Left lung (tissue), 10 donors: ENCODE results near the gene PDC. TPM values are rescaled to one million over a fixed set of nuclear protein-coding genes. Genes with fewer than 3 reads are reported as not detected.

ENCODE experiments used
- ATAC-seq: fragments of 200-7000 bp; cut with Tn5 transposase; one replicate; pipeline ENCODE4 v1.9.1; 2020; ENCODE audit warnings: moderate library complexity
- DNase-seq, 4 donors: peaks; one replicate each; pipeline ENCODE4 v3.0.0-alpha.2; 2013 to 2020
- H3K27ac ChIP-seq, 2 donors: fragments of 200-600 bp; sonication (generic) in 1 of 2; one replicate each; pipeline versions ENCODE4 v1.5.0 to v1.8.0; 2020 to 2021
- H3K27me3 ChIP-seq, 2 donors: fragments of 200-600 bp; sonication (generic) in 1 of 2; one replicate each; pipeline versions ENCODE4 v1.5.0 to v1.8.0; 2020 to 2021
- H3K36me3 ChIP-seq, 2 donors: fragments of 200-600 bp; sonication (generic) in 1 of 2; one replicate each; pipeline versions ENCODE4 v1.5.0 to v1.8.0; 2020 to 2021
- H3K4me1 ChIP-seq, 2 donors: fragments of 200-600 bp; one replicate each; pipeline ENCODE4 v1.8.0; 2021
- H3K4me3 ChIP-seq, 2 donors: fragments of 200-600 bp; sonication (generic) in 1 of 2; one replicate each; pipeline versions ENCODE4 v1.5.0 to v1.8.0; 2020 to 2021; ENCODE audit warnings: mild to moderate bottlenecking in 1 of 2
- H3K9me3 ChIP-seq, 2 donors: fragments of 200-600 bp; sonication (generic) in 1 of 2; one replicate each; pipeline versions ENCODE4 v1.5.0 to v1.8.0; 2020 to 2021
- CTCF ChIP-seq, 2 donors: fragments of 200-600 bp; sonication (generic) in 1 of 2; IDR thresholded peaks; one replicate each; pipeline versions ENCODE4 v1.5.0 to v1.8.0; 2021; ENCODE audit warnings: antibody characterized with exemption in 2 of 2
- intact Hi-C, 2 donors: fragments of 100-400 bp; cut with DNase I; formaldehyde crosslinking; loops; one replicate each; pipeline versions ENCODE4 v1.11.2 to v1.14.2; 2022
- polyA plus RNA-seq, 6 donors: library from polyadenylated mRNA; unstranded; fragments of 120-200 nt; gene quantifications; one replicate each; pipeline ENCODE4 v1.2.1, GENCODE V29; 2013; ENCODE audit not compliant: insufficient read length in 6 of 6
- total RNA-seq, 2 donors: library from RNA; stranded (reverse); fragmentation: NEBNext Ultra II Directional; extraction: Animal tissue kit (Norgen Biotek cat#: 25700); gene quantifications; one replicate each; pipeline ENCODE4 v1.2.1, GENCODE V29; 2021
- donor health status: DM: no; HTN: yes; CAD: no.
- donor health status: DM: no; HTN: no; CAD: no.

The PDC gene
- total and polyA plus RNA-seq, 8 donors: 0.27 to 0.84 (median 0.56) TPM; not detected in 2

GRCh38 chr1:186492531-186493291 lies 31.8 kb upstream of the PDC start:
- TF ChIP-seq CTCF (IDR thresholded peaks at IDR 0.05): no peak
- ATAC-seq (peak; percentile 84), DNase-seq (no peak)
- H3K27me3 ChIP-seq: no peaks in the 10 kb centered on the region
- no peaks in the 10 kb centered on the region for H3K36me3 ChIP-seq
- H3K27ac ChIP-seq: peak overlapping the region; percentile 46 to 61
- no peaks in the 10 kb centered on the region for H3K4me1 ChIP-seq
- H3K9me3 ChIP-seq: no peaks in the 10 kb centered on the region
- intact Hi-C loops: no loop called here
- no peak overlapping the region for H3K4me3 ChIP-seq

GRCh38 chr1:186491336-186491735 lies 30.4 kb upstream of the PDC start:
- no peaks in the 10 kb centered on the region for H3K4me1 ChIP-seq
- no peak for DNase-seq
- no peak overlapping the region for H3K4me3 ChIP-seq
- no peaks in the 10 kb centered on the region for H3K27me3 ChIP-seq
- H3K36me3 ChIP-seq: no peaks in the 10 kb centered on the region
- H3K9me3 ChIP-seq: no peaks in the 10 kb centered on the region
- no peak for ATAC-seq
- no peak for TF ChIP-seq CTCF (IDR thresholded peaks at IDR 0.05)
- no peak overlapping the region for H3K27ac ChIP-seq
- intact Hi-C loops: no loop called here

GRCh38 chr1:186487163-186487562 lies 26.2 kb upstream of the PDC start:
- Histone ChIP-seq H3K36me3 (no peaks in the 10 kb centered on the region), H3K9me3 (no peaks in the 10 kb centered on the region), H3K27me3 (no peaks in the 10 kb centered on the region), H3K4me1 (no peaks in the 10 kb centered on the region), H3K27ac (no peak overlapping the region), H3K4me3 (no peak overlapping the region)
- DNase-seq (no peak), ATAC-seq (no peak)
- intact Hi-C loops: loop anchor here in 1 of 2 donors (10.0 kb wide), 1 partner anchor 498 kb away; no protein-coding TSS in a partner anchor
- no peak for TF ChIP-seq CTCF (IDR thresholded peaks at IDR 0.05)

GRCh38 chr1:186486061-186486460 lies 25.1 kb upstream of the PDC start:
- TF ChIP-seq CTCF (IDR thresholded peaks at IDR 0.05): no peak
- Histone ChIP-seq H3K4me1 (no peaks in the 10 kb centered on the region), H3K9me3 (no peaks in the 10 kb centered on the region), H3K4me3 (no peak overlapping the region), H3K36me3 (no peaks in the 10 kb centered on the region), H3K27ac (no peak overlapping the region), H3K27me3 (no peaks in the 10 kb centered on the region)
- ATAC-seq (peak; percentile 15), DNase-seq (no peak)
- intact Hi-C loops: loop anchor here in 1 of 2 donors (10.0 kb wide), 1 partner anchor 499 kb away; no protein-coding TSS in a partner anchor

GRCh38 chr1:186483561-186483960 lies 22.6 kb upstream of the PDC start:
- Histone ChIP-seq H3K36me3 (no peaks in the 10 kb centered on the region), H3K4me3 (no peak overlapping the region), H3K9me3 (no peaks in the 10 kb centered on the region), H3K27ac (no peak overlapping the region), H3K27me3 (no peaks in the 10 kb centered on the region), H3K4me1 (no peaks in the 10 kb centered on the region)
- ATAC-seq: no peak
- no peak for DNase-seq
- intact Hi-C loops: loop anchor here in 1 of 2 donors (10.0 kb wide), 1 partner anchor 501 kb away; no protein-coding TSS in a partner anchor
- TF ChIP-seq CTCF (IDR thresholded peaks at IDR 0.05): no peak
